ENCODE measurements around the gene SPATA25.

Gene SPATA25

DNA sequence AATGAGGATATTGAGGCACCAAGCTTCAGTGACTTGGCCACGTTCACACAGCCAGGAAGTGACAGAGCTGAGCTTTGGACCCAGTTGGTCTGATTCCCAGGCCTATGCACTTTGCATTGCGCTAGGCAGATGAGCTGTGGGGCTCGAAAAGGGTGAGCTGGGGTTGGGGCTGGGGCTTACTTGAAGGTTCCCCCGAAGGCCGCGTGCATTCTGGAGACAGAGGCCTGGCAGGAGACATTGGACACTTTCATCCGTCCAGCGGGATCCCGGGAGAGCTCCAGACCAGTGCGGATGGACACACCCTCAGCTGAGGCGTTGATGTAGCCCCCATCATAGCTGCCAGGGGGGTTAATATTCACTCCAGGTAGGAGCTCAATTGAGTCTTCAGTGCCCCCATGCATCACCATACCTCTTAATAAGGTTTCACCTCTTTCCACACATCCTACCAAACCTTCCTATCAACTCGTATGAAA, 21.9 kb upstream of the SPATA25 start:
- H3K27ac ChIP-seq = no peak overlapping the region
- TF ChIP-seq, protein P1, sequence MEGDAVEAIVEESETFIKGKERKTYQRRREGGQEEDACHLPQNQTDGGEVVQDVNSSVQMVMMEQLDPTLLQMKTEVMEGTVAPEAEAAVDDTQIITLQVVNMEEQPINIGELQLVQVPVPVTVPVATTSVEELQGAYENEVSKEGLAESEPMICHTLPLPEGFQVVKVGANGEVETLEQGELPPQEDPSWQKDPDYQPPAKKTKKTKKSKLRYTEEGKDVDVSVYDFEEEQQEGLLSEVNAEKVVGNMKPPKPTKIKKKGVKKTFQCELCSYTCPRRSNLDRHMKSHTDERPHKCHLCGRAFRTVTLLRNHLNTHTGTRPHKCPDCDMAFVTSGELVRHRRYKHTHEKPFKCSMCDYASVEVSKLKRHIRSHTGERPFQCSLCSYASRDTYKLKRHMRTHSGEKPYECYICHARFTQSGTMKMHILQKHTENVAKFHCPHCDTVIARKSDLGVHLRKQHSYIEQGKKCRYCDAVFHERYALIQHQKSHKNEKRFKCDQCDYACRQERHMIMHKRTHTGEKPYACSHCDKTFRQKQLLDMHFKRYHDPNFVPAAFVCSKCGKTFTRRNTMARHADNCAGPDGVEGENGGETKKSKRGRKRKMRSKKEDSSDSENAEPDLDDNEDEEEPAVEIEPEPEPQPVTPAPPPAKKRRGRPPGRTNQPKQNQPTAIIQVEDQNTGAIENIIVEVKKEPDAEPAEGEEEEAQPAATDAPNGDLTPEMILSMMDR (IDR thresholded peaks at IDR 0.05; ENCODE audit: low read depth, low read length) = no peak

DNA sequence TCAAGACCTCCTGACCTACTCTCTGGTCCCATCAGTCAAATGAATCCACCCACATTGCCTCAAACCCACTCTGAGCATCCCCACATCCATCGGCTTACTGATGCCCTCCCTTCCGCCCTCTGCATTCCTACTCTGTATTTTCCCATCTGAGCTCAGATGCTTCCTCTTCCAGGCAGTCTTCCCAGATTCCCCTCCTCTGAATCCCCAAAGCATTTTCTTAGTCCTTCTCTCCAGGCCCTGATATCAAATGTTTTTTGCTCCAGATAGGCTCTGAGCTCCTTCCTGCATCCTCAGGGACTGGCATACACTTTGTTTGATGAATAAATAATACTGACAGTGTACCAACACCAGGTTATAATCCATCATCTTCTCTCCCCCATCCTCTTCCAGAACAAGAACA, 20.7 kb upstream of the SPATA25 start:
- H3K36me3 ChIP-seq = no peaks in the 10 kb centered on the region; the same call in 1 of the 2 replicates

More for the DNA sequence above, 21.9 kb upstream of the SPATA25 start:
- DNase-seq = no peak
- no peaks in the 10 kb centered on the region; the same call in 1 of the 2 replicates for H3K36me3 ChIP-seq
- no peaks in the 10 kb centered on the region for H3K9me3 ChIP-seq (ENCODE audit: severe bottlenecking)
- H3K27me3 ChIP-seq (ENCODE audit: insufficient read depth, low read depth, severe bottlenecking) = no peaks in the 10 kb centered on the region
- no peak overlapping the region for H3K4me3 ChIP-seq (ENCODE audit: low read depth, low read length)

DNA sequence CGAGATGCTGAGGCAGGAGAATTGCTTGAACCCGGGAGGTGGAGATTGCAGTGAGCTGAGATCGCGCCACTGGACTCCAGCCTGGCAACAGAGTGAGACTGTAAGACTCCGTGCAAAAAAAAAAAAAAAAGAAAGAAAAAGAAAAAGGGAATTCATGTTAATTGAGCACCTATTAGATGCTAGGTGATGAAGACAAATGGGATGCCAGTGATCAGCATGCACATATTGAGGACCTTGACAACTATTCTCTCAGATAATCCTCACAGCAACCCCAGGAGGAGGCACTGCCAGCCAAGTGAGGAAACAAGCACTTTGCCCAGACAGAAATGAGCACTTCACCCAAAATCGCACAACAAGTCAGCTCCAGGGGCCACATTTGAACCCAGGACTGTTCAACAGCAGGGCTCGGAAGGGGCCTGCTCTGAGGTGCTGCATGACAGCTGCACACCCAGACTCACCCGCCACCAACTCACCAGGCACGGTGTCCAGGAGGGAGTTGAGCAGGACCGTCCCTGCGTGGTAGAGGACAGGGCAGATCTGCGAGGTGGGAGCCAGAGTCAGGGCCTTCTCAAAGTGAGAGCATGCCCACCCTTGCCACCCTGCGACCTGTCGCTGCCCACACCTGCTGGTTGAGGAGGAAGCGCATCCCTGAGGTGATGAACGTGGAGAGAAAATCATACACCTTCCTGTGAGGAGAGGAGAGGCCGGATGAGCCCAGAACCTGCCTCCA, 20.0 kb upstream of the SPATA25 start:
- H3K27me3 ChIP-seq (ENCODE audit: insufficient read depth, low read depth, severe bottlenecking) = no peaks in the 10 kb centered on the region
- no peak for DNase-seq
- H3K27ac ChIP-seq = no peak overlapping the region
- TF ChIP-seq, protein P1 (IDR thresholded peaks at IDR 0.05; ENCODE audit: low read depth, low read length) = no peak
- H3K36me3 ChIP-seq = no peaks in the 10 kb centered on the region; the same call in 1 of the 2 replicates
- no peaks in the 10 kb centered on the region for H3K9me3 ChIP-seq (ENCODE audit: severe bottlenecking)
- no peak overlapping the region for H3K4me3 ChIP-seq (ENCODE audit: low read depth, low read length)

More for the DNA sequence above, 20.7 kb upstream of the SPATA25 start:
- no peak for DNase-seq
- Histone ChIP-seq H3K27ac (no peak overlapping the region), H3K9me3 (ENCODE audit: severe bottlenecking) (no peaks in the 10 kb centered on the region), H3K4me3 (ENCODE audit: low read depth, low read length) (no peak overlapping the region), H3K27me3 (ENCODE audit: insufficient read depth, low read depth, severe bottlenecking) (no peaks in the 10 kb centered on the region)
- TF ChIP-seq, protein P1 (IDR thresholded peaks at IDR 0.05; ENCODE audit: low read depth, low read length) = no peak

- TF ChIP-seq, protein P1 (IDR thresholded peaks at IDR 0.05; ENCODE audit: low read depth, low read length) = no peak
- Histone ChIP-seq H3K9me3 (ENCODE audit: severe bottlenecking) (no peaks in the 10 kb centered on the region), H3K36me3 (peaks cover 9% of the 10 kb centered on the region), H3K27ac (no peak overlapping the region), H3K27me3 (ENCODE audit: insufficient read depth, low read depth, severe bottlenecking) (no peaks in the 10 kb centered on the region), H3K4me3 (ENCODE audit: low read depth, low read length) (no peak overlapping the region)
- DNase-seq = no peak
Observed at GRCh38 chr20:45905505-45906079, 18.2 kb upstream of the SPATA25 start.

DNA sequence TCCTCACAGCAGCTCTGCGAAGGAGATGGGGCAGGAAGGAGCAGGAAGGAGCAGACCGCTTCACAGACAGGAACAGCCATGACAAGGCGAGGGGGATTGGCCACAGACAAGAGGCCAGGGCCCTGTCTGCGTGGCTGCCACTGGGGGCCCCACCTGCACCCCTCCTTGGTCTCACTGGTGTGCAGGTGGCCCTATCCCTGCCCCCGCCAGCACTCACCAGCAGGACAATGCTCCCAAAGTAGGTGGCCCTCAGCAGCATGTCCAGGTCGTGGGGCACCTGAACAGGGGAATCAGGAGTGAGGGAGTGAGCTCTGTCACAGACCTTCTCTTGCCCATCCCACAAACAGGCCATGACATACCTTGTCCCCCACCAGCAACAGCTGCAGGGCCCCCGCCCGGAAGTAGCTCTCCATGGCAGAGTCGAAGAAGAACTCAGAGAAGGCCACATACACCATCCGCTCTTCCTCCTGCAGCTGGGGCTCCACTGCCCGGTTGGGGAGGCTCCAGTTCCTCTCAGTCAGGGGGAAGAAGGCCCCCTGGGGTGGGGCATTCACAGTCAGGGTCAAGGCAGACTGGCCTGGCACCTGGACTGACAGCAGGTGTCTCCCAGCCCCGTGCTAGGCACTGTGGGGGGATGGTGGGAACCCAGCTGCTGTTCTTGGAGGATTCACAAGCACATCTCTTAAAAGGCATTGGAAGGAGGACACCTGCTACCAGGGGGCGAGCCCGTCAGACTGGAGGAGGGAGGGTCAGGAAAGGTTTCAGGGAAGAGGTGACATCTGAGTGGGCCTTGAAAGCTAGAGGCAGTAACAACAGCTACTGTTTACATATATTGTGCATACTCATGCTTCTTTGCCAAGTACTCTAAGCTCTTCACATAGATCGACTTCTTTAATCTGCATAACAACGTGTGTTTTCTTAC, 17.4 kb upstream of the SPATA25 start:
- TF ChIP-seq, protein P1 (IDR thresholded peaks at IDR 0.05; ENCODE audit: low read depth, low read length) = no peak
- H3K36me3 ChIP-seq = peaks cover 13% of the 10 kb centered on the region

More for the DNA sequence above, 17.4 kb upstream of the SPATA25 start:
- Histone ChIP-seq H3K27ac (no peak overlapping the region), H3K27me3 (ENCODE audit: insufficient read depth, low read depth, severe bottlenecking) (no peaks in the 10 kb centered on the region), H3K9me3 (ENCODE audit: severe bottlenecking) (no peaks in the 10 kb centered on the region), H3K4me3 (ENCODE audit: low read depth, low read length) (no peak overlapping the region)
- DNase-seq = no peak
